Measurements from ENCODE around the gene LCE4A. TPM values are rescaled to one million over a fixed set of nuclear protein-coding genes. Genes with fewer than 3 reads are reported as not detected.
"Not testable (repeated sequence)": the region's sequence is repeated elsewhere in the genome, so short reads cannot be mapped to it uniquely, and the experiment has no call there.

The LCE4A gene
- not detected for total RNA-seq
- not detected for polyA plus RNA-seq (2013, experiment 1 of 2)
- polyA plus RNA-seq (2013, experiment 2 of 2), result not detected
- total RNA-seq, result 0 to 0.09 (median 0) reads per million in 172 experiments

GRCh38 chr1:152707860-152708259 is at the start of gene LCE4A:
Gene LCE4A, plus strand, starts transcription at chr1:152708160. Its CDS starts 916 bp downstream, at chr1:152709076.
- ATAC-seq (ENCODE audit: poor library complexity) (no peak), DNase-seq (no peak)
- TF ChIP-seq CTCF (IDR thresholded peaks at IDR 0.05), result no peak
- intact Hi-C loops (cut with DNase I, micrococcal nuclease), result no loop called here
- Mint-ChIP-seq H3K27me3 (peaks cover 60% of the 10 kb centered on the region), H3K9me3 (no peaks in the 10 kb centered on the region), H3K4me3 (no peak within 1 kb of the TSS), H3K36me3 (ENCODE audit: low read depth) (no peaks in the 10 kb centered on the region), H3K4me1 (ENCODE audit: low read depth) (no peaks in the 10 kb centered on the region), H3K27ac (no peak within 1 kb of the TSS)
- ChIA-PET POLR2A (no interaction called here), CTCF (no interaction called here)
- H3K9me3 ChIP-seq (ENCODE audit: control insufficient read depth in 1 of 2, insufficient read depth in 1 of 2, low read length in 2 of 2), result no peaks in the 10 kb centered on the region
- H3K27me3 ChIP-seq (ENCODE audit: control insufficient read depth in 1 of 2, insufficient read depth in 2 of 2, low read length in 2 of 2), result peaks cover 9 to 10% of the 10 kb centered on the region in 2 experiments
- no peaks in the 10 kb centered on the region for H3K4me1 ChIP-seq (ENCODE audit: insufficient read depth, low read length)
- H3K36me3 ChIP-seq (ENCODE audit: insufficient read depth, low read length), result no peaks in the 10 kb centered on the region
- H3K4me3 ChIP-seq (ENCODE audit: low read length), result no peak within 1 kb of the TSS
- H3K27ac ChIP-seq (ENCODE audit: low read depth in 1 of 2, low read length in 2 of 2), result no peak within 1 kb of the TSS

DNA sequence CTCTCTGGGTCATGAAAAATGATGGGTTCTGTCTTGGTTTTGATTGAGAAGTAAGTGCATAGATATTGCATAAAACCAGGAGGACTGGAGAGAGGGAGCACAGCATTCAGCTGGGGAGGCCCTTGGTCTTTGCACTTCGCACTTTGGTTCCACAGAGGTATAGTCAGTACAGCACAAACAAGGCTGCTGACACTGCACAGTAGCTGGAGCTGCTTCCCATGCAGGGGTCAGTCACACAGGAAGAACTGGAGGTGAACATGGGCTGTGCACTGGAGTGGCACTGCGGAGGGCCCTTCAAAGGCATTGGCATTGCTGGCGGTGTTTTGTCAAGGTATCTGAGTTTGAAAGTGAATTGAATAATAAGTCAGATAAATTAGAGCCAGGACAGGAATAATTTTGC is 49.3 kb upstream of the LCE4A start:
- no peak overlapping the region for H3K4me3 Mint-ChIP-seq
- H3K27me3 ChIP-seq (ENCODE audit: control insufficient read depth in 1 of 2, insufficient read depth in 2 of 2, low read length in 2 of 2), result peaks cover 7 to 18% of the 10 kb centered on the region in 2 experiments
- no peaks in the 10 kb centered on the region for H3K36me3 ChIP-seq (ENCODE audit: insufficient read depth, low read length)
- H3K4me1 Mint-ChIP-seq (ENCODE audit: low read depth), result no peaks in the 10 kb centered on the region
- no peak overlapping the region for H3K27ac Mint-ChIP-seq
- peaks cover 29% of the 10 kb centered on the region for H3K27me3 Mint-ChIP-seq
- POLR2A ChIA-PET, result no interaction called here
- intact Hi-C loops (cut with DNase I, micrococcal nuclease), result no loop called here
- H3K27ac ChIP-seq (ENCODE audit: low read depth in 1 of 2, low read length in 2 of 2), result no peak overlapping the region
- DNase-seq (no peak), ATAC-seq (ENCODE audit: poor library complexity) (no peak)
- no peaks in the 10 kb centered on the region for H3K9me3 Mint-ChIP-seq
- no peak for TF ChIP-seq CTCF (IDR thresholded peaks at IDR 0.05)
- no peak overlapping the region for H3K4me3 ChIP-seq (ENCODE audit: low read length)
- CTCF ChIA-PET, result no interaction called here
- no peaks in the 10 kb centered on the region for H3K9me3 ChIP-seq (ENCODE audit: control insufficient read depth in 1 of 2, insufficient read depth in 1 of 2, low read length in 2 of 2)
- H3K36me3 Mint-ChIP-seq (ENCODE audit: low read depth), result no peaks in the 10 kb centered on the region
- no peaks in the 10 kb centered on the region for H3K4me1 ChIP-seq (ENCODE audit: insufficient read depth, low read length)

DNA sequence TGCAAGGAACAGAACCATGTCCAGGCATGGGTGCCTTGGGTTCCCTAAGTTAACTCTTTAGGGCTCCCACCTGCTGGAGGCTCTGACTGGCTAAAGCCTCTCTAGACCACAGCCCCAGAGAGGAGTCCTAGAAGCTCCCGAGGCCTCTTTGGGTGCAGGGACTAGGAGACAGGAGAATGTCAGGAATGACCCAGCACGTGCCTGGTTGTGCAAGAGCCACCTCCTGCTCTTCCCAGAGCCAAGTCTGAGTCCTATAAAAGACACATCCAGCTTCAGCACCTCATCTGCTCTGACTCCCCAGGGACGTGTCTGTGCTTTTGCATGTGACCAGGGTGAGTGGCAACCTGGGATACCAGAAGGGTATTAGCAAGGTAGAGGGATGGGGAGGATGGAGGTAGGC is 44.9 kb upstream of the LCE4A start, which contains the start of gene LCE2D:
Gene LCE2D, plus strand, starts transcription at position 283 of the 400 bp plus-strand sequence. CDS start 726 bp downstream, outside the sequence.
- Mint-ChIP-seq H3K36me3 (ENCODE audit: low read depth) (no peaks in the 10 kb centered on the region), H3K4me3 (no peak within 1 kb of the TSS), H3K27me3 (peaks cover 46% of the 10 kb centered on the region), H3K9me3 (no peaks in the 10 kb centered on the region), H3K27ac (no peak within 1 kb of the TSS), H3K4me1 (ENCODE audit: low read depth) (no peaks in the 10 kb centered on the region)
- no peak for TF ChIP-seq CTCF (IDR thresholded peaks at IDR 0.05)
- intact Hi-C loops (cut with DNase I, micrococcal nuclease), result no loop called here
- H3K9me3 ChIP-seq (ENCODE audit: control insufficient read depth in 1 of 2, insufficient read depth in 1 of 2, low read length in 2 of 2), result no peaks in the 10 kb centered on the region
- no peak for ATAC-seq (ENCODE audit: poor library complexity)
- no peak within 1 kb of the TSS for H3K4me3 ChIP-seq (ENCODE audit: low read length)
- H3K36me3 ChIP-seq (ENCODE audit: insufficient read depth, low read length), result no peaks in the 10 kb centered on the region
- CTCF ChIA-PET, result no interaction called here
- no peak within 1 kb of the TSS for H3K27ac ChIP-seq (ENCODE audit: low read depth in 1 of 2, low read length in 2 of 2)
- DNase-seq, result no peak
- peaks cover 7 to 13% of the 10 kb centered on the region in 2 experiments for H3K27me3 ChIP-seq (ENCODE audit: control insufficient read depth in 1 of 2, insufficient read depth in 2 of 2, low read length in 2 of 2)
- POLR2A ChIA-PET, result no interaction called here
- H3K4me1 ChIP-seq (ENCODE audit: insufficient read depth, low read length), result no peaks in the 10 kb centered on the region

GRCh38 chr1:152666171-152666570 is 41.8 kb upstream of the LCE4A start:
- intact Hi-C loops (cut with DNase I, micrococcal nuclease); POLR2A ChIA-PET: not testable (repeated sequence)

More at GRCh38 chr1:152666171-152666570, 41.8 kb upstream of the LCE4A start:
- H3K9me3 ChIP-seq (ENCODE audit: control insufficient read depth in 1 of 2, insufficient read depth in 1 of 2, low read length in 2 of 2); H3K27ac ChIP-seq (ENCODE audit: low read depth in 1 of 2, low read length in 2 of 2); H3K4me1 ChIP-seq (ENCODE audit: insufficient read depth, low read length); ATAC-seq (ENCODE audit: poor library complexity); H3K4me3 ChIP-seq (ENCODE audit: low read length); DNase-seq; H3K36me3 ChIP-seq (ENCODE audit: insufficient read depth, low read length); H3K36me3 Mint-ChIP-seq (ENCODE audit: low read depth); CTCF ChIA-PET; H3K4me1 Mint-ChIP-seq (ENCODE audit: low read depth); H3K9me3 Mint-ChIP-seq; H3K4me3 Mint-ChIP-seq; H3K27ac Mint-ChIP-seq: not testable (repeated sequence)
- peaks cover 45% of the 10 kb centered on the region for H3K27me3 Mint-ChIP-seq
- peaks cover 7 to 17% of the 10 kb centered on the region in 2 experiments for H3K27me3 ChIP-seq (ENCODE audit: control insufficient read depth in 1 of 2, insufficient read depth in 2 of 2, low read length in 2 of 2)

Data from CD4-positive, alpha-beta T cell (primary cell).